ENCODE data around the gene MUC5AC. TPM values are rescaled to one million over a fixed set of nuclear protein-coding genes. Genes with fewer than 3 reads are reported as not detected.

Gene MUC5AC
- total RNA-seq, 1 experiment from 2014 or later: under 0.01 TPM

DNA sequence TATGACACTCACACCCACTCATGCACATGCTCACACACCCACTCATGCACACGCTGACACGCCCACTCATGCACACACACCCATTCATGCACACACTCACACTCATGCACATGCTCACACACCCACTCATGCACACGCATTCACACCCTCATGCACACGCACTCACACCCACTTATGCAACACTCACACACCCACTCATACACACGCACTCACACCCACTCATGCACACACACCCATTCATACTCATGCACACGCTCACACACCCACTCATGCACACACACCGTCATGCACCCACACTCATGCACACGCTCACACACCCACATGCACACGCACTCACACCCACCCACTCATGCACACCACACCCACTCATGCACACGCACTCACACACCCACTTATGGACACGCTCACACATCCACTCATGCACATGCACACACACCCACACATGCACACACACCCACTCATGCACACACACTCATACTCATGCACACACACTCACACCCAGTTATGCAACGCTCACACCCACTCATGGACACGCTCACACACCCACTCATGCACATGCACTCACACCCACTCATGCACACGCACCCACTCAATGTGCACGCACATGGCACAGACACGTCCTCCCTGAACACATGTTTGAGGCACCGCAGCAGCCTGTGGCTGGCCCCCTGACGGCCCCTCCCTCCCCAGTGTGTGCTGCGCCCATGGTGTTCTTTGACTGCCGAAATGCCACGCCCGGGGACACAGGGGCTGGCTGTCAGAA, 17.9 kb downstream of the MUC5AC start:
- intact Hi-C loops (cut with micrococcal nuclease): no loop called here
- Histone ChIP-seq H3K79me2 (ENCODE audit: insufficient read depth, low read length) (no peaks in the 10 kb centered on the region), H3K9me3 (ENCODE audit: control insufficient read depth in 1 of 2, insufficient read depth in 1 of 2, low read depth in 1 of 2, low read length in 2 of 2) (peaks cover 0 to 4% of the 10 kb centered on the region in 2 experiments; a peak in 1 of 4 replicates), H4K20me1 (ENCODE audit: insufficient read depth) (no peaks in the 10 kb centered on the region), H2AFZ (ENCODE audit: low read depth, low read length, poor library complexity, severe bottlenecking) (no peak overlapping the region), H3K4me2 (ENCODE audit: low read length) (no peak overlapping the region), H3K27me3 (ENCODE audit: insufficient read depth, low read length) (no peaks in the 10 kb centered on the region), H3K9me2 (ENCODE audit: insufficient read depth) (no peaks in the 10 kb centered on the region), H3K4me1 (ENCODE audit: control insufficient read depth in 1 of 2, insufficient read depth in 2 of 2, low read length in 2 of 2) (no peaks in the 10 kb centered on the region), H3K36me3 (ENCODE audit: control insufficient read depth in 1 of 2, insufficient read depth in 2 of 2, low read length in 2 of 2) (no peaks in the 10 kb centered on the region), H3K9ac (ENCODE audit: low read length) (no peak overlapping the region), H3K27ac (ENCODE audit: low read depth, low read length) (no peak overlapping the region), H3K4me3 (replicated peaks in 1 of 2; ENCODE audit: low read depth in 1 of 2, low read length in 2 of 2) (no peak overlapping the region)
- ChIA-PET CTCF (no interaction called here), POLR2A (no interaction called here), RAD21 (ENCODE audit: low non-redundant PET in 1 of 2, low total read pairs in 2 of 2, uncharacterized antibody in 2 of 2, unreplicated experiment in 2 of 2) (no interaction called here)
- TF ChIP-seq ZBTB33 (IDR thresholded peaks at IDR 0.05; ENCODE audit: extremely low read depth, insufficient replicate concordance, low read length) (no peak), CBX3 (IDR thresholded peaks at IDR 0.05; ENCODE audit: low read depth) (no peak), EZH2phosphoT487 (IDR thresholded peaks at IDR 0.05; ENCODE audit: borderline replicate concordance) (no peak), CEBPB (IDR thresholded peaks at IDR 0.05; ENCODE audit: low read depth) (no peak), TCF7L2 (IDR thresholded peaks at IDR 0.05; ENCODE audit: borderline replicate concordance, extremely low read depth, insufficient read depth, insufficient read length) (no peak), EGR1 (IDR thresholded peaks at IDR 0.05; ENCODE audit: low read depth) (no peak), YY1 (IDR thresholded peaks at IDR 0.05; ENCODE audit: extremely low read depth, insufficient replicate concordance, low read depth, low read length) (no peak), ZNF274 (IDR thresholded peaks at IDR 0.05; ENCODE audit: low read depth, low read length) (no peak), SIN3A (IDR thresholded peaks at IDR 0.05; ENCODE audit: low read depth) (no peak), FOSL1 (IDR thresholded peaks at IDR 0.05; ENCODE audit: low read depth) (no peak), ZFX (IDR thresholded peaks at IDR 0.05) (no peak), ELF1 (IDR thresholded peaks at IDR 0.05; ENCODE audit: borderline replicate concordance, low read depth) (no peak)
- TF ChIP-seq, protein P1, sequence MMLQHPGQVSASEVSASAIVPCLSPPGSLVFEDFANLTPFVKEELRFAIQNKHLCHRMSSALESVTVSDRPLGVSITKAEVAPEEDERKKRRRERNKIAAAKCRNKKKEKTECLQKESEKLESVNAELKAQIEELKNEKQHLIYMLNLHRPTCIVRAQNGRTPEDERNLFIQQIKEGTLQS (IDR thresholded peaks at IDR 0.05): no peak
- TF ChIP-seq, protein P2, sequence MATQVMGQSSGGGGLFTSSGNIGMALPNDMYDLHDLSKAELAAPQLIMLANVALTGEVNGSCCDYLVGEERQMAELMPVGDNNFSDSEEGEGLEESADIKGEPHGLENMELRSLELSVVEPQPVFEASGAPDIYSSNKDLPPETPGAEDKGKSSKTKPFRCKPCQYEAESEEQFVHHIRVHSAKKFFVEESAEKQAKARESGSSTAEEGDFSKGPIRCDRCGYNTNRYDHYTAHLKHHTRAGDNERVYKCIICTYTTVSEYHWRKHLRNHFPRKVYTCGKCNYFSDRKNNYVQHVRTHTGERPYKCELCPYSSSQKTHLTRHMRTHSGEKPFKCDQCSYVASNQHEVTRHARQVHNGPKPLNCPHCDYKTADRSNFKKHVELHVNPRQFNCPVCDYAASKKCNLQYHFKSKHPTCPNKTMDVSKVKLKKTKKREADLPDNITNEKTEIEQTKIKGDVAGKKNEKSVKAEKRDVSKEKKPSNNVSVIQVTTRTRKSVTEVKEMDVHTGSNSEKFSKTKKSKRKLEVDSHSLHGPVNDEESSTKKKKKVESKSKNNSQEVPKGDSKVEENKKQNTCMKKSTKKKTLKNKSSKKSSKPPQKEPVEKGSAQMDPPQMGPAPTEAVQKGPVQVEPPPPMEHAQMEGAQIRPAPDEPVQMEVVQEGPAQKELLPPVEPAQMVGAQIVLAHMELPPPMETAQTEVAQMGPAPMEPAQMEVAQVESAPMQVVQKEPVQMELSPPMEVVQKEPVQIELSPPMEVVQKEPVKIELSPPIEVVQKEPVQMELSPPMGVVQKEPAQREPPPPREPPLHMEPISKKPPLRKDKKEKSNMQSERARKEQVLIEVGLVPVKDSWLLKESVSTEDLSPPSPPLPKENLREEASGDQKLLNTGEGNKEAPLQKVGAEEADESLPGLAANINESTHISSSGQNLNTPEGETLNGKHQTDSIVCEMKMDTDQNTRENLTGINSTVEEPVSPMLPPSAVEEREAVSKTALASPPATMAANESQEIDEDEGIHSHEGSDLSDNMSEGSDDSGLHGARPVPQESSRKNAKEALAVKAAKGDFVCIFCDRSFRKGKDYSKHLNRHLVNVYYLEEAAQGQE (IDR thresholded peaks at IDR 0.05; ENCODE audit: low read depth): no peak
- ATAC-seq (no peak), DNase-seq (ENCODE audit: low read depth, low spot score) (no peak)
- BruUV-seq (replicated peaks): no TSS peak
